ENCODE data around the gene VAMP5.

DNA sequence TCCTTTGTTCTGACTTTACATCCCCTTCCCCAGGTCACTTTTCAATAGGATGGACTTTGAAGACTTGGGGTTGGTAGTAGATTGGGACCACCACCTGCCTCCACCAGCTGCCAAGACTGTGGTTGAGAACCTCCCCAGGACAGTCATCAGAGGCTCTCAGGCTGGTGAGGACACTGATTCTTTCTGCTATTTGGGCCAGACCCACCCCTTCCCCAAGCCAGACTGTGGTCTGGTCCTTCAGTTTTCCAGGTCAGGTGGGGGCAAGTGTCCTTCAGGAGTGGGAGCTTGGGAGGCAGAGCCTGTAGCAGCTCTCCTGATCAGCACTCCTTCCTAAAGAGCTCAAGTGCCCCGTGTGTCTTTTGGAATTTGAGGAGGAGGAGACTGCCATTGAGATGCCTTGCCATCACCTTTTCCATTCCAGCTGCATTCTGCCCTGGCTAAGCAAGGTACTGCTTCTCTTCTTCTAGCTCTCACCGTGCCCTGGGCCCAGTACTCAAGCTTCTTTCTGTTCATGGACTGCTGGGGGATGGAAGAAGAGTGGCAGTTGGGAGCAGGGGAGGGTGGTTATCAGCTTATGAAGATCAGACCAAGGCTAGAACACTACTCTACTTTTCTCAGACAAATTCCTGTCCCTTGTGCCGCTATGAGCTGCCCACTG lies 12.4 kb downstream of the VAMP5 start:
- TF ChIP-seq CTCF (IDR thresholded peaks at IDR 0.05; ENCODE audit: extremely low read depth in 1 of 2, insufficient read depth in 1 of 2, low read depth in 1 of 2, low read length in 2 of 2): no peak
- TF ChIP-seq POLR2A (IDR thresholded peaks at IDR 0.05; ENCODE audit: low read depth, low read length): no peak
